ENCODE measurements around the gene HIPK4. TPM values are rescaled to one million over a fixed set of nuclear protein-coding genes. Genes with fewer than 3 reads are reported as not detected.

The HIPK4 gene, protein sequence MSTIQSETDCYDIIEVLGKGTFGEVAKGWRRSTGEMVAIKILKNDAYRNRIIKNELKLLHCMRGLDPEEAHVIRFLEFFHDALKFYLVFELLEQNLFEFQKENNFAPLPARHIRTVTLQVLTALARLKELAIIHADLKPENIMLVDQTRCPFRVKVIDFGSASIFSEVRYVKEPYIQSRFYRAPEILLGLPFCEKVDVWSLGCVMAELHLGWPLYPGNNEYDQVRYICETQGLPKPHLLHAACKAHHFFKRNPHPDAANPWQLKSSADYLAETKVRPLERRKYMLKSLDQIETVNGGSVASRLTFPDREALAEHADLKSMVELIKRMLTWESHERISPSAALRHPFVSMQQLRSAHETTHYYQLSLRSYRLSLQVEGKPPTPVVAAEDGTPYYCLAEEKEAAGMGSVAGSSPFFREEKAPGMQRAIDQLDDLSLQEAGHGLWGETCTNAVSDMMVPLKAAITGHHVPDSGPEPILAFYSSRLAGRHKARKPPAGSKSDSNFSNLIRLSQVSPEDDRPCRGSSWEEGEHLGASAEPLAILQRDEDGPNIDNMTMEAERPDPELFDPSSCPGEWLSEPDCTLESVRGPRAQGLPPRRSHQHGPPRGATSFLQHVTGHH
- total RNA-seq (2022), result not detected in 2 replicates
- not detected for Bru-seq, nascent RNA
- not detected for BruChase-seq, experiment 1, labeled RNA remaining after a 2-hour chase
- BruChase-seq, experiment 2, labeled RNA remaining after a 6-hour chase, result percentile 15 among the genes with signal in this experiment
- long read RNA-seq, result 0 reads

GRCh38 chr19:40390084-40390742 is at the start of gene HIPK4:
Gene HIPK4 (minus strand): TSS chr19:40390181. CDS start chr19:40389902, 279 bp downstream.
- TF ChIP-seq CTCF (IDR thresholded peaks at IDR 0.05; ENCODE audit: insufficient read depth in 1 of 2, low read depth in 1 of 2, low read length in 1 of 2, severe bottlenecking in 1 of 2, unreplicated experiment in 1 of 2), result no peak
- no peak within 1 kb of the TSS for H3K4me3 Mint-ChIP-seq (ENCODE audit: unreplicated experiment)

GRCh38 chr19:40438284-40438683 is 48.3 kb upstream of the HIPK4 start:
- no peak for DNase-seq
- Mint-ChIP-seq H3K4me1 (ENCODE audit: low read depth, unreplicated experiment) (peaks cover 8% of the 10 kb centered on the region), H3K27me3 (ENCODE audit: insufficient read depth, unreplicated experiment) (no peaks in the 10 kb centered on the region), H3K9me3 (ENCODE audit: unreplicated experiment) (no peaks in the 10 kb centered on the region), H3K27ac (ENCODE audit: unreplicated experiment) (peak overlapping the region; percentile 7), H3K4me3 (ENCODE audit: unreplicated experiment) (no peak overlapping the region), H3K36me3 (ENCODE audit: insufficient read depth, unreplicated experiment) (peaks cover 63% of the 10 kb centered on the region)
- Histone ChIP-seq H3K27me3 (replicated peaks; ENCODE audit: control insufficient read depth, insufficient read depth, low read length) (no peaks in the 10 kb centered on the region), H3K4me1 (peaks cover 17% of the 10 kb centered on the region), H3K4me3 (ENCODE audit: low read depth, low read length) (no peak overlapping the region), H3K9me3 (no peaks in the 10 kb centered on the region), H3K36me3 (ENCODE audit: control insufficient read depth, insufficient read depth, low read length) (peaks cover 5% of the 10 kb centered on the region)
- POLR2A ChIA-PET, result interaction anchor here (0.7 kb wide), 1 partner anchor 12 kb away, joined by 3 read pairs; no protein-coding TSS in a partner anchor
- intact Hi-C loops (cut with micrococcal nuclease; ENCODE audit: unreplicated experiment), result no loop called here
- CTCF ChIA-PET, result no interaction called here
- no peak for TF ChIP-seq CTCF (IDR thresholded peaks at IDR 0.05; ENCODE audit: insufficient read depth in 1 of 2, low read depth in 1 of 2, low read length in 1 of 2, severe bottlenecking in 1 of 2, unreplicated experiment in 1 of 2)
- BruUV-seq (replicated peaks), result no TSS peak

More at GRCh38 chr19:40390084-40390742, at the start of gene HIPK4:
- Histone ChIP-seq H3K36me3 (ENCODE audit: control insufficient read depth, insufficient read depth, low read length) (no peaks in the 10 kb centered on the region), H3K4me3 (ENCODE audit: low read depth, low read length) (no peak within 1 kb of the TSS), H3K27me3 (replicated peaks; ENCODE audit: control insufficient read depth, insufficient read depth, low read length) (no peaks in the 10 kb centered on the region), H3K4me1 (peaks cover 10% of the 10 kb centered on the region), H3K9me3 (no peaks in the 10 kb centered on the region)
- no TSS peak for BruUV-seq (replicated peaks)
- no peaks in the 10 kb centered on the region for H3K27me3 Mint-ChIP-seq (ENCODE audit: insufficient read depth, unreplicated experiment)
- peaks cover 10% of the 10 kb centered on the region for H3K4me1 Mint-ChIP-seq (ENCODE audit: low read depth, unreplicated experiment)
- no peaks in the 10 kb centered on the region for H3K36me3 Mint-ChIP-seq (ENCODE audit: insufficient read depth, unreplicated experiment)
- POLR2A ChIA-PET, result no interaction called here
- intact Hi-C loops (cut with micrococcal nuclease; ENCODE audit: unreplicated experiment), result no loop called here
- DNase-seq, result no peak
- H3K27ac Mint-ChIP-seq (ENCODE audit: unreplicated experiment), result no peak within 1 kb of the TSS
- H3K9me3 Mint-ChIP-seq (ENCODE audit: unreplicated experiment), result no peaks in the 10 kb centered on the region
- CTCF ChIA-PET, result no interaction called here
